GM19372 (cell line): ENCODE results near the gene LMBR1.
"Not testable (repeated sequence)": the region's sequence is repeated elsewhere in the genome, so short reads cannot be mapped to it uniquely, and the experiment has no call there.

Experiments used
- ATAC-seq: cut with Tn5 transposase; IDR thresholded peaks from one replicate; pipeline ENCODE4 v1.9.1; 2021; ENCODE audit warnings: mild to moderate bottlenecking, low read depth, moderate library complexity; ENCODE audit not compliant: unreplicated experiment

Gene LMBR1

GRCh38 chr7:156703773-156704482 lies 189.1 kb downstream of the LMBR1 start:
- no peak for ATAC-seq

- ATAC-seq = no peak
Observed at GRCh38 chr7:156703209-156703608, 189.8 kb downstream of the LMBR1 start.

DNA sequence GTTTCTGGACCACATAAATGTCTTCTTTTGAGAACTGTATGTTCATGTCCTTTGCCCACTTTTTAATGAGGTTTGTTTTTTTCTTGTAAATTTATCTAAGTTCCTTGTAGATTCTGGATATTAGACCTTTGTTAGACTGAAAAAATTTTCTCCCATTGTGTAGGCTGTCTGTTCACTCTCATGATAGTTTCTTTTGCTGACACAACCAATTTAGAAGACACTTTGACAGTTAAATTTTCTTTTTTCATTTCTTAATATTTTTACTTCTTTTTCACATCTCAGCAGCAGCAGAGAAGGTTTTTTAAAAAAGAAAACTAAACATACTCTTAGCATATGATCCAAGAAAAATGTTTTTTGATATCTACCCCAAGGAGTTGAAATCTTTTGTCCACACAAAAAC lies 190.6 kb downstream of the LMBR1 start:
- no peak for ATAC-seq

DNA sequence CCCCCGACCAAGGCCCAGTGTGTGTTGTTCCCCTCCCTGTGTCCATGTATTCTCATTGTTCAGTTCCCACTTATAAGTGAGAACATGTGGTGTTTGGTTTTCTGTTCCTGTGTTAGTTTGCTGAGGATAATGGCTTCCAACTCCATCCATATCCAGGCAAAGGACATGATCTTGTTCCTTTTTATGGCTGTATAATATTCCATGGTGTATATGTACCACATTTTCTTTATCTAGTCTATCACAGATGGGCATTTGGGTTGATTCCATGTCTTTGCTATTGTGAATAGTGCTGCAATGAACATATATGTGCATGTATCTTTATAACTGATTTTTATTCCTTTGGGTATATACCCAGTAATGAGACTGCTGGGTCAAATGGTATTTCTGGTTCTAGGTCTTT lies 191.2 kb downstream of the LMBR1 start:
- not testable (repeated sequence) for ATAC-seq

GRCh38 chr7:156698512-156698911 lies 194.5 kb downstream of the LMBR1 start:
- ATAC-seq = not testable (repeated sequence)

DNA sequence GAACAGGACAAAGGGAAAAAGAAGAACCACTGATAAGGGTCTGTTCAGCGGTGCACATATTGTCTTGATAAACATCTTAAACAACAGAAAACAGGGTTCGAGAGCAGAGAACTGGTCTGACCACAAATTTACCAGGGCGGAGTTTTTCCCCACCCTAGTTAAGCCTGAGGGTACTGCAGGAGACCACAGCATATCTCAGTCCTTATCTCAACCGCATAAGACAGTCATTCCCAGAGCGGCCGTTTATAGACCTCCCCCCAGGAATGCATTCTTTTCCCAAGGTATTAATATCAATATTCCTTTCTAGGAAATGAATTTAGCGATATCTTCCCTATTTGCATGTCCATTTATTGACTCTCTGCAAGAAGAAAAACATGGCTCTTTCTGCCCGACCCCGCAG lies 195.7 kb downstream of the LMBR1 start:
- ATAC-seq = not testable (repeated sequence)

- no peak for ATAC-seq
Observed at GRCh38 chr7:156693627-156694026, 199.4 kb downstream of the LMBR1 start.

- ATAC-seq = no peak
Observed at GRCh38 chr7:156692849-156693248, 200.1 kb downstream of the LMBR1 start.

- no peak for ATAC-seq
Observed at GRCh38 chr7:156691764-156692163, 201.2 kb downstream of the LMBR1 start.

DNA sequence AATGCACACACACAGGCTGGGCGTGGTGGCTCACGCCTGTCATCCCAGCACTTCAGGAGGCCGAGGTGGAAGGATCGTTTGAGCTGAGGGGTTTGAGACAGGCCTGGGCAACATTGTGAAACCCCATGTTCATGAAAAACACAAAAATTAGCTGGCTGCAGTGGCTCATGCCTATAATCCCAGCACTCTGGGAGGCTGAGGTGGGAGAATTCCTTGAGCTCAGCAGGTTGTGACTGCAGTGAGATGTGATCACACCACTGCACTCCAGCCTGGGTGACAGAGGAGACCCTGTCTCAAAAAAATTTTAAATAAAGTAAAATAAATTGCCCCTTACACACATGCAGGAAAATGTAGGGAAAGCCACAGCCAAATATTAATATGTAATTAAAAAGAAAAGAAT lies 208.3 kb downstream of the LMBR1 start:
- no peak for ATAC-seq

- ATAC-seq = no peak
Observed at GRCh38 chr7:156684251-156684650, 208.7 kb downstream of the LMBR1 start.

GRCh38 chr7:156682928-156683327 lies 210.1 kb downstream of the LMBR1 start:
- ATAC-seq = no peak

DNA sequence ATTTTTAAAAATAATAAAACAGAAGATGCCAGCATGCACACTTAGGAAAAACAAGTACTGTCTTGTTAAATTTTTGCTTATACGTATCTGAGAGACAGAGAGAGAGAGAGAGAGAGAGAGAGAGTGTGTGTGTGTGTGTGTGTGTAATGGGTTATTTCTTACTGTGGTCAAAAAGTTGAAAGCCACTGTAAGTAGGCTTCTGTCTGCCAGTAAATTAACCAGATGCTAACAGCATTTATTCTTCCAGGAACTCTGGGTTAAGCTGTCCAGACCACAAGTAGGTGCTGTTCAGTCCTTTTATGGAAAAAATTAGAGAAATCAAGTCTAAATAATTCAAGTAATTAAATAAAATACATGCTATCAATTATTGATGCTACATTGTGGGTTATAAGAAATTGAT lies 212.7 kb downstream of the LMBR1 start:
- ATAC-seq = no peak

DNA sequence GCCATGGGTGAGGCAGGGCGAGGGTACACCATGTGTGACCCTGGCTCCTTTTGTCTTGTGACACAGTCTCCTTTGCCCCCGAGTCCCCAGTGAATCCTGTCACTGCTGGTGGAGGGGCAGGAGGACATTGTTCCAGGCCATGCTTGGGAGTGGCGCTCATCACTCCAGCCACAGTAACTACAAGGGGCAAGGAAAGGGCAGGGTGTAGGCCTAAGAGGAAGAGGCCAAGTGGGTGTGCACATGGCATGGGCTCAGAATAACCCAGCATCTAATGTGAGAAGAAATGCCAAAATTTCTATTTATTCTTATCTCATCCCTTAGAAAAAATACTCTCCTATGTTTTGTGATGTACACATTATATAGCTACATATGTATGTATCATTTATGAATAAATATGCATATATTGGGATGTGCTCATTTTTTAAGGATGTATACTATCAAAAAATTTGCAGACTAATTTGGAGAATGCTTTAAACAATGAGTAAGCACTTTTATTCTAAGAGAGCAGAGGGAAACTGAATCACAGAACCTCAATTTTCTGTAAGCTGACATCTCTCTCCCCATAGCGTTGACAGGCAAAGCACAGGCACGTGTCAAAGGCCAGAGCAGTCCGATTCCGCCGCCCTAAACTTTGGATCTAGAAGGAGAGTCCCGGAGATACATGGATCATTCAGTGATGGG lies 215.5 kb downstream of the LMBR1 start:
- no peak for ATAC-seq

- ATAC-seq = no peak
Observed at GRCh38 chr7:156676263-156676662, 216.7 kb downstream of the LMBR1 start.

DNA sequence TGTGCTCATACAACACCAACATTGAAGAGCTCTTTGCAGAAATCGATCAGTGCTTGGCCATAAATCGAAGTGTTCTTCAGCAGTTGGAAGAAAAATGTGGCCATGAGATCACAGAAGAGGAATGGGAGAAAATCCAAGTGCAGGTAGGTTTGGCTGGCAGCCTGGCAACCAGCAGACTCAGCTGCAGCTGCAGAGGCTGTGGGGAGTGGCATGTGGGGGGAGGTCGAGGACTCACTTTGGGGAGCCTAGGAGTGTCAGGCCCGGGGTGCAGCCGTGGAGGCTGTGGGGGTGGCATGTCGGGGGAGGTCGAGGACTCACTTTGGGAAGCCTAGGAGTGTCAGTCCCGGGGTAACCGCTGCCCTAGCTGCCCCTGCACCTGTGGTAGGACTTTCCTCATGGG lies 217.3 kb downstream of the LMBR1 start:
- no peak for ATAC-seq

DNA sequence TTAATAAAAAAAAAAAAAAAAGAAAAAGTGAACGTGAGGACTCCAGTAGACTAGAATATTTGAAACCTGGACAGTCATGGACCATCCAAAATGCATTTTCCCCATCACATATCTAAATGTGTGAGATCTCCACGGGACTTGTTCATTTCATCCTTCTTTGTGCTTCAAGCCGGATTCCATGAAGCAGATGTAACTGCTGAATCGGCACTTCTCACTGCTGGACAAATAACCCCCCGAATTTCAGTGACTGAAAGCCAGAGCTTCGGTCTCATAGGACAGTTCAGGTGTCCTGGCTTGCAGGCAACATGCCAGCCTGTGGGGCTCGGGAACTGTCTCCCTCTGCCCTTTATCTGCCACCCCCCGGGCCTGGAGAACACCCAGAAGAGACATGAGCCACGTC lies 219.1 kb downstream of the LMBR1 start:
- no peak for ATAC-seq

GRCh38 chr7:156673454-156673853 lies 219.5 kb downstream of the LMBR1 start:
- ATAC-seq = no peak

DNA sequence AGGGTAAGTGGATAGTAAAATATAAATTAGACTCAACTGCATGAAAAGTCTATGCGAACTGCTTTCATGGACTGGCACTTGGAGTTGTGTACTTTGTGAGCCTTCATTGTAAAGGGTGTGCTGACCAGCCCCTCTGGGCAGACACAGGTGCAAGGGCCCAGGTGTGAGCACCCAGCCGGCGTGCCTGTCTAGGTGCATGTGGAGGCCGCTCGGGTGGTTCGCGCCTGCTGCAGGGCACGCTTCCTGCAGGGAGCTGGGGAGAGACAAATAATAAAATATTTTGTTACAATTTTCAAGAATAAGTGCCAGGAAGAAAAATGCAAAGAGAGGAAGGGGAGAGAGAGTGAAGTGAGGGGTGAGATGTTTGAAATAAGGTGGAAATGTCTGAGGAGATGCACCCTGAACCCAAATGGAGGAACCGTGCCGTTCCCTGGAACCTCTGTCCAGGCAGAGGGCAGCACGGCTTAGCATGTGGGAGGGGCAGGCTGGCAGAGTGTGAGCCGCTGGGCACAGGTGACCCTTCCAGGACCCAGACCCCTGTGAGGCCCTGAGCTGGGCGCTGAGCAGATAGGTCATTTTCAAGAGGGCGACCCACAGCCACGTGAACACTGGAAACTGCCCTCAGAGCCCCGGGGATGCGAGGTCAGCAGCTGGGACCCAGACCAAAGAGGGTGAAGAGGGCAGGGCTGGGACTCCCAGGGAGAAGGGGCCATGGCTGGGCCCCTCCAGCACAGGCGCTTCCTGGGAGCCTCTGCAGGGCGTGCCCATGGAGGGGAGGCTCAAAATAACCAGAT lies 223.8 kb downstream of the LMBR1 start:
- ATAC-seq = no peak

DNA sequence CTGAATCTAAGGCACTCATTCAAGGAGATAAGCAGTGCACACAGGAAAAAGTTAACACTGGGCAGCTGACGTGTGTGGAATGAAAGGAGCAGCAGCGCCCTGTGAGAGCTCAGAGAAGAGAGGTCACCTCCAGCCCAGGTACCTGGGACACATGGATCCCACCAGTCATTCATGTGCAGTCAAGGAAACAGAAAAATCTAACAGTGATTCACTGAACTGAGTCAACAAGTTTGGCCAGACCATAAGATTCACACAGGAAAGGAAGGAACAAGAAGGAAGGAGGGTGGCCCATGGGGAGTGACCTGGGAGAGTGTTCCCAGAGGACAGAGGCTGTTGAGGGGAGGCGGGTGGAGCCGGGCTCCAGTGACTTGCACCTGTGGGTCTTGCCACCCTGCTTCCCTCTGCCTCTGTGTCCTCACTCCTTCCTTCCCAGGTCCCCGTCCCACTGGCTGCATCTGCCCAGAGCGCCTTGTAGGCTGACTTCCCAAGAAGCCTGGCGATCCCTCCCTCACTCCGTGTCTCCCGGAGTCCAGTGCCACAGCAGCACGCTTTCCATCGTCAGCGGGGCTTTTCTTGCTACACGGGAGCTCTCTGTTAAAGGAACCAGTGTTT lies 224.7 kb downstream of the LMBR1 start:
- ATAC-seq = no peak

DNA sequence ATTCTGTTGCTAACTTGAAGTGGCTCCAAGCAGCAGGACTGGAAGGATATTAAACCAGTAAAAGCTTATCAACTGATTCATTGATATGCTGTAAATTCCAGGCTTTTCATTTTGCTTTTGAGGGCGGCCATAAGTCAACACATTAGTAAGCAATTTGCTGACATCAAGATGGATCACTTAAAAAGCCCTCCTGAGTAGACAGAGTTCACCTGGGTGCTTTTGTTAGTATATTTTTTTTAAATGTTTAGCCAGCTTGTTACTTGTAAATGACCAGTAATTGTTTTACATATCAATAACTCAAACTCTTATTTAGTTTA lies 225.9 kb downstream of the LMBR1 start:
- no peak for ATAC-seq
